ENCODE results near the gene CFAP61. TPM values are rescaled to one million over a fixed set of nuclear protein-coding genes. Genes with fewer than 3 reads are reported as not detected.

CFAP61 gene
- polyA plus RNA-seq, 4 donors, result 3.2 to 4.4 (median 3.7) TPM

DNA sequence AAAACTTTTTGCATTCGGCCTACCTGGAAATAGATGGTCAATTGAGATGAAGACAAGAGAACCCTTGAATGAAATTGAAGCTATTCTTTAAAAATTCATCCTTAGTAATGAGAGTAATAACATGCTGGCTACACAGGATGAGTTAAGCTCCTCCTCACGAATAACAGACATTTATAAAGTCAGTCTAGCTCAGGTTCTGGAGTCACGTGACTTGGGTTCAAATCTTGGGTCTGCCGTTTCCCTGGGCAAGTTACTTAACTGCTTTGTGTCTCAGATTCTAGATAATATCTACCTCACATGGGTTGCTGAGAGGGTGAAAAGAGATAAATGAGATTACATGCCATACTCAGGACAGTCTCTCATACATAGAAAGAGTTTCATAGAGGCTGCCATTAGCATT, 214.2 kb downstream of the CFAP61 start:
- no peak for DNase-seq (ENCODE audit: low read depth in 4 of 4, low spot score in 2 of 4)

GRCh38 chr20:20267685-20268370, 215.5 kb downstream of the CFAP61 start:
- no peak for DNase-seq (ENCODE audit: low read depth in 4 of 4, low spot score in 2 of 4)

DNA sequence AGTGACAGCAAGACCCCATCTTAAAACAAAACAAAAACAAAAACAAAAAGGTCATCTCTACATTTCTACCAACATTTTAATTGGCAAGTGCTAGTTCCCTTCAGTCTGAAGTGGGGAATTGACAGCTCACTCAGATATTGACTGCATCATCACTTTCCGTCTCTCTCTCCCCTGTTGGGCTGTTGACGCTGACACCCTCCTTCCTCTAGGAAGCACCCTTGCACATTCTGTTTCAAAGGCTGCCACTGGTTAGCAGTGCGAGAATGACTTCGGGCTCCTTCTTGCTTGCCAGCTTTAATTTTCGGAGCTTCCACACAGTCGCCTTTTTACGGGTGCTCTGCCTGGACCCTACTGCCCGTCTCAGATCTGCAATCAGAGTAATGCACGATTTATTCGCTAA, 218.9 kb downstream of the CFAP61 start:
- no peak for DNase-seq (ENCODE audit: low read depth in 4 of 4, low spot score in 2 of 4)

DNA sequence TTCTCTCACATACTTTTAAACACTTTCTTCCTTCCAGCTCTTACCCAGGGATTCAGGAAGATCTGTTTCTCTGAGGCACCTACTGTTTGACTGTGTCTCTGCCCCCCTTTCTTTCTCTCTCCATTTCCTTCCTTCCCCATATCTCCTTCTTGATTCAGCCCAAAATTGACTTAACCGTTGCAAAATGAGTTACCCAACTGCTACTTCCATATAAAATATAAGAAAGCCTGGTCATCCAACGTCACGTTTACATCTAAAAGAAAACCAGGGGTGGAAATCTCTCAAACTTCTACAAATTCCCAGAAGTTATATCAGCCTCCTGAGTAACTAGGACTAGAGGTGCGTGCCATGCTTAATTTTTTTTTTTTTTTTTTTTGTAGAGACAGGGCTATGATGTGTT, 220.4 kb downstream of the CFAP61 start:
- no peak for DNase-seq (ENCODE audit: low read depth in 4 of 4, low spot score in 2 of 4)

DNA sequence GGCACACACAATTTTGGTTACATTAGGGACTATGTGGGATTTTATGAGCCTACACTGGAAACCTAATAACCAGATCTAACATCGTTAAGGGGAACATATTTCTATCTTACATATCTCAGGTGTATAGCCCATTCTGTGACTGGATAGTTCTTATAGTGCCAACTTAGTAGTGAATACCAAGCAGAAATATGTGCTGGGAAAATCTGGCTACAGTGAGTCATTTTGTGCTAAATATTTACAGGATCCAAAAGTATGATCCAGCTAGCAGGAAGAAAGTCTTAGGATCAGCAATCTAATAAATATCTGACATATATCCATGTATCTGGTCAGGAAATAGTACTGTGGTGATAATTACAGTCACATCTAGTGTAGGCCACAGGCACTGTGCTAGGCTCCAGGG, 221.0 kb downstream of the CFAP61 start:
- no peak for DNase-seq (ENCODE audit: low read depth in 4 of 4, low spot score in 2 of 4)

DNA sequence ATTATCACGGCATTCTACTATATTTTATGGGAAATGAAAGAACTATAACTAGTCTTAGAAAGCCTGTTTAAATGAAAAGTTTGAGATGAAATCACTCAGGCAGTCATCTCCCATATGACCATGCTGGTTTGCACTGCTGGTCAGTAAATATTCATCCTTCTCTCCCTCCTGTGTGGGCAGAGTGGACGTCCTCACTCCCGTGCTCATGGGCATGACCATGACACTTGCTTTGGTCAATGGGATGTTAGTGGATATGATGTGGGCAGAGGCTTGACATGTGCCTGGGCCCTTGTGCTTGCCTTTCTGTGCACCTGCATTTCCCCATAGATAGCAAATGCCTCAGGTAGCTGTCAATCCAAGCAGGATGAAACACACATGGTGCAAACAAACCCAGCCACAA, 222.5 kb downstream of the CFAP61 start:
- DNase-seq (ENCODE audit: low read depth in 4 of 4, low spot score in 2 of 4), result no peak

- DNase-seq (ENCODE audit: low read depth in 4 of 4, low spot score in 2 of 4), result no peak
Measured at GRCh38 chr20:20275636-20276035, 223.3 kb downstream of the CFAP61 start.

GRCh38 chr20:20276811-20277530, 224.6 kb downstream of the CFAP61 start:
- no peak for DNase-seq (ENCODE audit: low read depth in 4 of 4, low spot score in 2 of 4)

GRCh38 chr20:20277894-20278335, 225.6 kb downstream of the CFAP61 start:
- no peak for DNase-seq (ENCODE audit: low read depth in 4 of 4, low spot score in 2 of 4)

GRCh38 chr20:20286061-20286460, 233.7 kb downstream of the CFAP61 start:
- no peak for DNase-seq (ENCODE audit: low read depth in 4 of 4, low spot score in 2 of 4)

GRCh38 chr20:20289331-20289730, 237.0 kb downstream of the CFAP61 start:
- DNase-seq (ENCODE audit: low read depth in 4 of 4, low spot score in 2 of 4), result no peak

- DNase-seq (ENCODE audit: low read depth in 4 of 4, low spot score in 2 of 4), result no peak
Measured at GRCh38 chr20:20292472-20292871, 240.1 kb downstream of the CFAP61 start.

DNA sequence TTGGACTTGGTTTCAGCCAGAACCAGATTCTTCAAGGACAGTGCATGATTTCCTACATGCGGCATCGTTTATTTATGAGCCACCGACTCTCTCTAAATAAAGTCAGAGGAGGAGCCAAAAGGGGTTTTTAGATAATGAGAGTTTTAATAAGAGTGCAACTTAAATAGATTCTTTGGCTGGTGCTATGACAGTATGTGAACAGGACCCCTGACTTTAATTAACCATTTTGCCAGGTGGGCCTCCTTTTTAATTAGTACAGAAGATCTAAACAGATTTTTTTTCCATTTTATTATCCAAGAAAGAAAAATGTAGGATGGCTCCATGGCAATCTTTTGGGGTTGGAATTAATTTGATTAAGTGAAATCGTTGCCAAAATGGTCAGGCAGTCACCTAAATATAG, 240.8 kb downstream of the CFAP61 start:
- DNase-seq (ENCODE audit: low read depth in 4 of 4, low spot score in 2 of 4), result no peak

DNA sequence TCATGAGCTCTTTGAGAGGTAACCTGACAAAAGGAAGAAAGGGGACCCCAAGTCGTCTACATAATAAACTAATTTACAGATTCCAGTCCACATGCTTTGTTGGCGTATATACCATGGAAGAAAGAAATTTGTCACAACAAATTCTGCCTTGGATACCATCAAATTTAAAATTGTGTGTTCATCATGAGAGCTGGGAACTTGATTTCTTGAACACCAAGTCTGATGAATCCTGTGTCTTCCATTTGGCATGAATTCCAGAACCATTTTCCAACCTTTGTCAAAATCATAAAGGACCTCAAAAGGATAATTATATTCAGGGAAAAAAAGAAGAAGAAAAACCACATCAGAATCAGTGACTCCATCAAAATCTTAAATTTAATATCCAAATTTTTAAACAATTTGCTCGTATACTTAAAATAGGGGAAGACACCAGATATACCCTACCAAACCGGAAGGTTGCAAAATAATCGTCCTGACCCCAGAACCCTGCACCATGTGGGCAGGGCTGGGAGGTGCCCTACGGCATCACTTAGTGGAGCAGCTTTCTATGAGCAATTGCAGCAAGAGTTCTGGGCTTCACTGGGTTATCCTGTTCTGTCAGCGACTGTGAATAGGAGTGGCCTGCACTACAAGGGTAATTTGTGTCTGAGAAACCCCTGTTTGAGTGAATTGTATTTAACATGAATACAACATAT, 241.5 kb downstream of the CFAP61 start:
- DNase-seq (ENCODE audit: low read depth in 4 of 4, low spot score in 2 of 4), result no peak

DNA sequence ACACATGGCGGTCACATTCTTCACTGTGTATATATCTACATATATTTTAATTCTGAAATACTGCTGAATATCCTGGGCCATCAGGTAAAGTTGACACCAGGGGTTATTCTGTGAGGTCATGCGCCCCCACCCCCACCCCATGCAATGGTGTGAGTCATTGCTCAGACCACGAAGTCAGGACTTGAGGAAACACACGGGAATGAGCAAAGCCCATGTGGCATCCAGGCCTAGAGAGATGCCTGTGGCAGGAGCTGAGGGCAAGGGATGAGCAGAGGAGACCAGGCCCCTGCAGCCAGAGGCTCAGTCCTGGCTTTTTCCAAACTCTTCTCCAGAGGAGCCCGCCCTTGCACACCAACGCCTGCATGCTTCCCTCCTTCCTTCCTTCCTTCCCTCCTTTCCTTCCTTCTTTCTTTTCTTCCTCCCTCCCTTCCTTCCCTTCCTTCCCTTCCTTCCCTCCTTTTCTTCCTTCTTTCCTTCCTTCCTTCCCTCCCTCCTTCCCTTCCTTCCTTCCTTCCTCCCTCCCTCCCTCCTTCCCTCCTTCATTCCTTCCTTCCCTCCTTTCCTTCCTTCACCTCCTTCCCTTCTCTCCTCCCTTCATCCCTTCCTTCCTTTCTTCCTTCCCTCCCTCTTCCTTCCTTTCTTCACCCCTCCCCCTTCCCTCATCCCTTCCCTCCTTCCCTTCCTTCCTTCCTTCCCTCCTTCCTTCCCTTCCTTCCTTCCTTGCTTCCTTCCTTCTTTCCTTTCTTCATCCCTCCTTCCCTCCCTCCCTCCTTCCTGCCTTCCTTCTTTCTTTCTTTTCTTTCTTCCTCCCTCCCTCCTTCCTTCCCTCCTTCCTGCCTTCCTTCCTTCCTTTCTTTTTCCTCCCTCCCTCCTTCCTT, 243.5 kb downstream of the CFAP61 start:
- DNase-seq (ENCODE audit: low read depth in 4 of 4, low spot score in 2 of 4), result no peak

DNA sequence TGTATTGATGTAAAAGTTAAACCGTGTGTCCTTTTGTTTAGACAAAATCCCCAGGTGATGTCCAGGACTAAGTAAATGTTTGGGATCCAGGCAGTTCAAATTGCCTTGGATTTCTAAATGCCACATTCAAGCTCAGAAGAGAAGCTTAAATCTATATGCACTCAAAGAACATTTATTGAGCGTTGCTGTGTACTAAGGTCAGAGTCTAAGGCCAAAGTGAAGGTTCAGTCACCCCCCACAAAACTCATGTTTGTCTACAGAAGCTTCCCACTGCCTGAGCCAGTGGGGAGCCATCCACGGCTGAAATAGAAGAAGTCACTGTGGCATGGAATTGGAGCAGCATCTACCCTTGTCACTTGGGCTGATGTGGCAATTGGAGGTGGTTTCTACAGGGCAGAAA, 244.8 kb downstream of the CFAP61 start:
- no peak for DNase-seq (ENCODE audit: low read depth in 4 of 4, low spot score in 2 of 4)

DNA sequence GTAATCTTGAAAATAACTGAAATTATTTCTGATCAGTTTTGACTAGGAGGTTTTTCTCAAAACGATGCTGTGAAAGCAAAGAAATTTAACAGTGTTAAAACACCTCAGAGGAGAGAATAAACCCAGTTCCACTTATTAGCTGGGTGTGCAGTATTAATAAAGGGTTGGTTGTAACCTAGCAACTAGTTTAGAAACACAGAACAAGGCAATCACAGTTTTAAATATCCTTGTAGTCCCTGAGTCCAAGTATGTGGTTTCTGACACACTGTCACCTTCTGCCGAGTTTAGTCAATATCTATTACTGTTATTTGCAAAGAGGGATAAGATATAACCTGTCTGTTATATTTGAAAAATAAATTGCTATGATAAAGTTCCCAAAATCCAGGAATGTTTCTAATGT, 245.4 kb downstream of the CFAP61 start:
- no peak for DNase-seq (ENCODE audit: low read depth in 4 of 4, low spot score in 2 of 4)

- no peak for DNase-seq (ENCODE audit: low read depth in 4 of 4, low spot score in 2 of 4)
Measured at GRCh38 chr20:20299904-20300303, 247.6 kb downstream of the CFAP61 start.

DNA sequence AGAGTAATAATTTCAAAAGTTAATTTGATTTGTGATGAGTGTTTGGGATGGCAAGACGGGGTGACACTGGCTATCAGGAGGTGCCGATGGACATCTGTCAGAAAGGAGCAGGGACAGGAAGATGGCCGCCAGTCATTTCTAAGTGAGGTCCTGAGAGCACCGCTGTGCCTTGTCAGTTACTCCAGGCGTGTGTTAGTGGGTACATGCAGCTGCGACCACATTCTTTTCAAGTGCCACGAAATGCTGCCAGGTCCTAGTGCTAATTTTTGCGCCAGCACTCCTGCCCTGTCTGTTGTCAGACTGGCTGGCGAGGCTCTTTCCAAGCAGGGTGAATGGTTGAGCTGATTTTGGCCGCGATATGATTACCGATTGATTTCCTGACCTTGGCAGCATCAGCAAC, 251.0 kb downstream of the CFAP61 start:
- no peak for DNase-seq (ENCODE audit: low read depth in 4 of 4, low spot score in 2 of 4)

DNA sequence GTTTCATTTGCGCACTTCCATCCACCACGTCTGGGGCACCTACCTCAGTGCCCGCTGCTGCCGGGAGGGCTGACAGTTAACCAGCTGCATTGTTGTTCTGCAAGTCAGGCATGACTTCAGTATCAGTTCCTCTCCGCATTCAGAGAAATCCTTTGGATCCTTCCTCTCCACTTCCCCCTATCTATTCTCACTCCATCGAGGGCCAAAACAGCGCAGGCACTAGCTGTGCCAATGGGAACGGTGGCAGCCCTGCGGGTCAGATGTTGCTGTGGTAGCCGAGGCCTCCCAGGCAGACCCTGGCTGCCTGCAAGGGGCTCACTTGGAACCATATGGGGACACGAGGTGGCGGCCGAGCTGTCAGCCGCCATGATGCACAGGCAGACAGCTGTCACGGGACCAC, 251.4 kb downstream of the CFAP61 start:
- no peak for DNase-seq (ENCODE audit: low read depth in 4 of 4, low spot score in 2 of 4)

- DNase-seq (ENCODE audit: low read depth in 4 of 4, low spot score in 2 of 4), result no peak
Measured at GRCh38 chr20:20304942-20305341, 252.6 kb downstream of the CFAP61 start.

All from left renal cortex interstitium (tissue), 4 donors.